Neuronal stem cell (in vitro differentiated cells): ENCODE measurements around the gene LRP2BP.
A peak's percentile ranks its signal among the peaks of the same experiment; 100 is the strongest.

Experiments
- DNase-seq: peaks from one replicate; pipeline ENCODE4 v3.0.0-alpha.2; 2013; ENCODE audit warnings: low spot score
- H2AFZ ChIP-seq: one replicate; pipeline ENCODE4 v1.6.1; 2013; ENCODE audit warnings: mild to moderate bottlenecking, low read length, inconsistent platforms
- H2AK5ac ChIP-seq: 2 replicates; pipeline ENCODE4 v1.6.1; 2013; ENCODE audit warnings: low read depth, mild to moderate bottlenecking, inconsistent platforms, low read length, moderate library complexity, mixed read lengths
- H2BK120ac ChIP-seq: 2 replicates; pipeline ENCODE4 v1.6.1; 2013; ENCODE audit warnings: low read depth, mild to moderate bottlenecking, inconsistent platforms, low read length, moderate library complexity, mixed read lengths
- H2BK12ac ChIP-seq: one replicate; pipeline ENCODE4 v1.6.1; 2013; ENCODE audit warnings: low read length, inconsistent platforms
- H2BK15ac ChIP-seq: 2 replicates; pipeline ENCODE4 v1.6.1; 2013; ENCODE audit warnings: mild to moderate bottlenecking, low read length, inconsistent platforms, mixed read lengths
- H2BK5ac ChIP-seq: one replicate; pipeline ENCODE4 v1.6.1; 2013; ENCODE audit warnings: inconsistent platforms, mild to moderate bottlenecking, low read length, moderate library complexity
- H3K14ac ChIP-seq: one replicate; pipeline ENCODE4 v1.6.1; 2013; ENCODE audit warnings: low read length, inconsistent platforms
- H3K18ac ChIP-seq: 2 replicates; pipeline ENCODE4 v1.6.1; 2013; ENCODE audit warnings: low read length, inconsistent platforms
- H3K23ac ChIP-seq: 2 replicates; pipeline ENCODE4 v1.6.1; 2013; ENCODE audit warnings: low read depth, mild to moderate bottlenecking, mixed read lengths, low read length, inconsistent platforms; ENCODE audit not compliant: poor library complexity
- H3K27ac ChIP-seq: replicated peaks from 3 replicates; pipeline ENCODE4 v1.5.1; 2013; ENCODE audit warnings: low read length, inconsistent platforms
- H3K27me3 ChIP-seq, 3 experiments: 2 replicates each; pipeline ENCODE4 v1.6.1; 2013; ENCODE audit warnings: low read length in 3 of 3, mild to moderate bottlenecking in 2 of 3, inconsistent platforms in 1 of 3, low read depth in 1 of 3, mixed read lengths in 1 of 3, moderate library complexity in 1 of 3; ENCODE audit not compliant: control insufficient read depth in 3 of 3, insufficient read depth in 3 of 3
- H3K36me3 ChIP-seq, 2 donors: replicated peaks in 1 of 2; 2 replicates each; pipeline ENCODE4 v1.6.1; 2013; ENCODE audit warnings: low read length in 2 of 2; ENCODE audit not compliant: control insufficient read depth in 2 of 2, insufficient read depth in 2 of 2
- H3K4ac ChIP-seq: 2 replicates; pipeline ENCODE4 v1.6.1; 2013; ENCODE audit warnings: inconsistent platforms, mild to moderate bottlenecking, low read length, moderate library complexity
- H3K4me1 ChIP-seq, 2 donors: 1 replicate in 1 of 2; 2 replicates in 1 of 2; pipeline ENCODE4 v1.6.1; 2013; ENCODE audit warnings: low read length in 2 of 2, low read depth in 1 of 2; ENCODE audit not compliant: control insufficient read depth in 2 of 2, insufficient read depth in 1 of 2
- H3K4me2 ChIP-seq: one replicate; pipeline ENCODE4 v1.6.1; 2013; ENCODE audit warnings: mild to moderate bottlenecking, low read length, inconsistent platforms; ENCODE audit not compliant: insufficient read depth, poor library complexity, severe bottlenecking
- H3K4me3 ChIP-seq, 2 donors: 2 replicates each; pipeline ENCODE4 v1.5.1; 2013; ENCODE audit warnings: low read length in 2 of 2, mild to moderate bottlenecking in 2 of 2, inconsistent platforms in 1 of 2, moderate library complexity in 1 of 2
- H3K79me1 ChIP-seq: one replicate; pipeline ENCODE4 v1.6.1; 2013; ENCODE audit warnings: low read depth, mild to moderate bottlenecking, inconsistent platforms, low read length, moderate library complexity
- H3K9ac ChIP-seq: one replicate; pipeline ENCODE4 v1.6.1; 2013; ENCODE audit warnings: mild to moderate bottlenecking, low read depth, low read length, inconsistent platforms; ENCODE audit not compliant: poor library complexity
- H3K9me3 ChIP-seq, 2 donors: replicated peaks in 1 of 2; 2 replicates each; pipeline versions ENCODE3 to v1.6.1; 2013; ENCODE audit warnings: low read length in 2 of 2, mild to moderate bottlenecking in 2 of 2, inconsistent platforms in 1 of 2, low read depth in 1 of 2, mixed read lengths in 1 of 2, moderate library complexity in 1 of 2; ENCODE audit not compliant: control insufficient read depth in 2 of 2, insufficient read depth in 1 of 2
- H4K8ac ChIP-seq: one replicate; pipeline ENCODE4 v1.6.1; 2013; ENCODE audit warnings: low read depth, mild to moderate bottlenecking, inconsistent platforms, low read length, moderate library complexity
- H4K91ac ChIP-seq: one replicate; pipeline ENCODE4 v1.6.1; 2013; ENCODE audit warnings: low read length, low read depth, mild to moderate bottlenecking, inconsistent platforms; ENCODE audit not compliant: poor library complexity
- WGBS, 2 donors: extraction: QIAGEN DNeasy Blood & Tissue Kit; methylation state at CpG; one replicate each; pipeline ENCODE4 v1.1.7; 2013; ENCODE audit warnings: missing lambda C conversion rate in 2 of 2, mixed read lengths in 1 of 2; ENCODE audit not compliant: insufficient read length in 2 of 2, insufficient replicate concordance in 1 of 2; ENCODE audit errors: extremely low coverage in 2 of 2; 5-methylcytosine and 5-hydroxymethylcytosine counted together

Gene LRP2BP

DNA sequence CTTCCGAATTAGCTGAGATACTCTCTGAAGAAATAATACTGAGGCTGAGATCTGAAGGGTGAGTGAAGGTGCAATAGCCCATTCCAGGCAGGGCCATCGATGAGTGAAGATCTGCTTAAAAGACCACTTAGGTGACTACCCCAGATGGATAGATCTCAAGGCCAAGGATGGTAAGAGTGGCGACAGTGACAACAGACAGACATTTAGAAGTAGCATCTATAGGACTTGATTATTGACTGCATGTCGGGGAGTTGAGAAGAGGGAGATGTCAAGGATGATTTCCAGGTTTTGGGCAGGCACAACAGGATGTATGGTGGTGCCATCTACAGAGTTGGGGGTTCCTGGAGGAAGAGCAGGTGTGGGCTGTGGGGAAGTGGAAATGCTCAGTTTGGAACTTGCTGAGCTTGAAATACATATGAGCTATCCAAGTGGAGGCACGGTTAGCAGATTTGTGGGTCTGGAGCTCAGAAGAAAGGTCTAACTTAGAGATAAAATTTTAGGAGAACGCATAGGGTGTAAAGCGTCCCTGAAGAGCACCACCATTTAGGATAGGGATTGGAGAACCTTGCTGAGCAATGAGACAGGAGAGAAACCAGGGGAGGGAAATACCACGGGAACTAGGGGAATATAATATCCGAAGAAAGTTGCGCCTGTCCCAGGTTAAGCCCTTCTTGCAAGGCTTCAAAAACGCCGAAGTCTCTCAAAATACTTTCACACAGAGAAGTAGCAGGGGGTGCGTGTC, 29.4 kb upstream of the LRP2BP start:
- peaks cover 2 to 32% of the 10 kb centered on the region in 2 donors for H3K36me3 ChIP-seq
- no peaks in the 10 kb centered on the region for H3K27me3 ChIP-seq
- peaks cover 4 to 5% of the 10 kb centered on the region in 2 donors for H3K4me1 ChIP-seq
- no peak overlapping the region for H3K23ac ChIP-seq
- peak overlapping the region; percentile 96 for H2AFZ ChIP-seq
- peaks cover 3% of the 10 kb centered on the region for H3K79me1 ChIP-seq
- no peak overlapping the region for H2BK120ac ChIP-seq
- no peak overlapping the region for H3K27ac ChIP-seq
- no peak overlapping the region for H3K14ac ChIP-seq
- H3K4me2 ChIP-seq: peak overlapping the region; percentile 75
- no peaks in the 10 kb centered on the region for H3K9me3 ChIP-seq
- DNase-seq: no peak
- WGBS, 2 donors: no CpG with 5 or more reads among the region's 13 CpGs
- H3K4me3 ChIP-seq: peak overlapping the region; percentile 75 to 91
- no peak overlapping the region for H2BK12ac ChIP-seq
- no peak overlapping the region for H2BK15ac ChIP-seq
- no peak overlapping the region for H2AK5ac ChIP-seq
- no peak overlapping the region for H4K8ac ChIP-seq
- no peak overlapping the region for H3K4ac ChIP-seq
- H2BK5ac ChIP-seq: no peak overlapping the region
- peak overlapping the region; percentile 86 for H3K18ac ChIP-seq
- H4K91ac ChIP-seq: no peak overlapping the region
- H3K9ac ChIP-seq: peak overlapping the region; percentile 75

DNA sequence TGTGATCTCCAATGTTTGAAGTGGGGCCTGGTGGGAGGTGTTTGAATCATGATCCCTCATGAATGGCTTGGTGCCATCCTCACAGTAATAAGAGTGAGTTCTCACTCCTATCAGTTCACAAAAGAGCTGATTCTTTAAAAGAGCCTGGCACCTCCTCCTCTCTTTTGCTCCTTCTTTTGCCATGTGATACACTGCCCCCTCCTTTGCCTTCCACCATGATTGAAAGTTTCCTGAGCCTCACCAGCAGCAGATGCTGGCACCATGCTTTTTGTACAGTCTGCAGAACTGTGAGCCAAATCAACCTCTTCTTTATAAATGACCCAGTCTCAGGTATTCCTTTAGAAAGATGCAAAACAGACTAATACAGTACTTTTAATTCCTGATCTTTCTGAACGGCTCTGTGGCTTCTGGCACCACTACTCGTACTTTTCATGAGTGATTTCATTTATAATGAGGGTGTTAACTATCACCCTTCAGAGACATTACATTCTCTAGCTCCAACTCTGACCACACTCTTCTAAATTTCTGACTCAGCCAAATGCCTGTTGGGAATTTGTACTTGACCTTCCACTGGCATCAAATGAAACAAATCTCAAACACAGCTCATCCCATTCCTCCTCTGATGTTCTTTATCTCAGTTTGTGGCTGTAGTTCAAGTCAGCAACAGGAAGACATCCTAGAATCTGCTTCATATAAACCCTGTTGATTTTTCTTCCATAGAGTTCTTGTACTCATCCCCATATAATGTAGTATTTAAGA, 25.8 kb upstream of the LRP2BP start:
- Histone ChIP-seq H3K27ac (no peak overlapping the region), H4K91ac (no peak overlapping the region), H2AFZ (no peak overlapping the region), H2BK12ac (no peak overlapping the region), H3K23ac (no peak overlapping the region), H3K36me3 (peaks cover 4 to 63% of the 10 kb centered on the region in 2 donors), H2AK5ac (no peak overlapping the region), H2BK120ac (no peak overlapping the region), H3K9me3 (no peaks in the 10 kb centered on the region), H3K27me3 (no peaks in the 10 kb centered on the region), H3K4me1 (peaks cover 4 to 5% of the 10 kb centered on the region in 2 donors), H3K9ac (no peak overlapping the region), H2BK15ac (no peak overlapping the region), H3K4me3 (no peak overlapping the region), H3K18ac (no peak overlapping the region), H3K4me2 (no peak overlapping the region), H2BK5ac (no peak overlapping the region), H3K4ac (no peak overlapping the region), H3K79me1 (peaks cover 3% of the 10 kb centered on the region), H3K14ac (no peak overlapping the region), H4K8ac (no peak overlapping the region)
- no CpG with 5 or more reads among the region's 2 CpGs for WGBS, 2 donors
- no peak for DNase-seq

DNA sequence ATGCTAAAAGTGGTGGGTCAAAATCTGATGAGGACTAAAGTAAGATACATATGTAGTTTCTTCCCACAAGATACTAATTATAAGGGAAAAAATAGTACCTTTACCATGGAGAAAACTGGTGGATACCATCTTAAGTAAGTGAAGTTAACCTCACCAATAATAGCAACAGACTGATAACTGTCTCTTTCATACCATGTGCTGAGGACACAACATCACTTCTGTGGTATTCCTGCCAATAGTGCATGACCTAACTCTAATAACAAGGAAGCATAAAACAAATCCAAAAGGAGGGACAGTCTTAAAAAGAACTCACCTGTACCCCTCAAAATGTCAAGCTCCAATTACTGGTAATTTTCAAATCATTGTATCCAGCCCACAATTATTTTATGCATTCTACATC, 21.2 kb upstream of the LRP2BP start:
- no peak overlapping the region for H2AFZ ChIP-seq

GRCh38 chr4:185412412-185412811, 16.7 kb upstream of the LRP2BP start:
- Histone ChIP-seq H3K79me1 (no peaks in the 10 kb centered on the region), H2BK120ac (no peak overlapping the region), H2BK5ac (no peak overlapping the region), H3K27ac (no peak overlapping the region), H3K4me1 (no peaks in the 10 kb centered on the region), H2AFZ (no peak overlapping the region), H2BK15ac (no peak overlapping the region), H3K14ac (no peak overlapping the region), H3K23ac (no peak overlapping the region), H3K9me3 (peaks cover 0 to 5% of the 10 kb centered on the region in 2 donors), H4K8ac (no peak overlapping the region), H3K4ac (no peak overlapping the region), H3K4me2 (no peak overlapping the region), H3K36me3 (peaks cover 8 to 83% of the 10 kb centered on the region in 2 donors), H3K27me3 (no peaks in the 10 kb centered on the region), H3K9ac (no peak overlapping the region), H4K91ac (no peak overlapping the region), H3K18ac (no peak overlapping the region), H2BK12ac (no peak overlapping the region), H2AK5ac (no peak overlapping the region), H3K4me3 (no peak overlapping the region)
- DNase-seq: no peak
- no CpG with 5 or more reads among the region's 5 CpGs for WGBS, 2 donors

More for the DNA sequence above, 21.2 kb upstream of the LRP2BP start:
- no peak for DNase-seq
- Histone ChIP-seq H3K36me3 (peaks cover 9 to 93% of the 10 kb centered on the region in 2 donors), H4K91ac (no peak overlapping the region), H3K14ac (no peak overlapping the region), H3K4me1 (no peaks in the 10 kb centered on the region), H3K27me3 (no peaks in the 10 kb centered on the region), H4K8ac (no peak overlapping the region), H3K27ac (no peak overlapping the region), H2BK120ac (no peak overlapping the region), H2AK5ac (no peak overlapping the region), H2BK5ac (no peak overlapping the region), H2BK12ac (no peak overlapping the region), H3K4ac (no peak overlapping the region), H3K4me2 (no peak overlapping the region), H3K9ac (no peak overlapping the region), H2BK15ac (no peak overlapping the region), H3K9me3 (no peaks in the 10 kb centered on the region), H3K79me1 (no peaks in the 10 kb centered on the region), H3K18ac (no peak overlapping the region), H3K23ac (no peak overlapping the region), H3K4me3 (no peak overlapping the region)
